Measurements from ENCODE around the gene SPEM3.

DNA sequence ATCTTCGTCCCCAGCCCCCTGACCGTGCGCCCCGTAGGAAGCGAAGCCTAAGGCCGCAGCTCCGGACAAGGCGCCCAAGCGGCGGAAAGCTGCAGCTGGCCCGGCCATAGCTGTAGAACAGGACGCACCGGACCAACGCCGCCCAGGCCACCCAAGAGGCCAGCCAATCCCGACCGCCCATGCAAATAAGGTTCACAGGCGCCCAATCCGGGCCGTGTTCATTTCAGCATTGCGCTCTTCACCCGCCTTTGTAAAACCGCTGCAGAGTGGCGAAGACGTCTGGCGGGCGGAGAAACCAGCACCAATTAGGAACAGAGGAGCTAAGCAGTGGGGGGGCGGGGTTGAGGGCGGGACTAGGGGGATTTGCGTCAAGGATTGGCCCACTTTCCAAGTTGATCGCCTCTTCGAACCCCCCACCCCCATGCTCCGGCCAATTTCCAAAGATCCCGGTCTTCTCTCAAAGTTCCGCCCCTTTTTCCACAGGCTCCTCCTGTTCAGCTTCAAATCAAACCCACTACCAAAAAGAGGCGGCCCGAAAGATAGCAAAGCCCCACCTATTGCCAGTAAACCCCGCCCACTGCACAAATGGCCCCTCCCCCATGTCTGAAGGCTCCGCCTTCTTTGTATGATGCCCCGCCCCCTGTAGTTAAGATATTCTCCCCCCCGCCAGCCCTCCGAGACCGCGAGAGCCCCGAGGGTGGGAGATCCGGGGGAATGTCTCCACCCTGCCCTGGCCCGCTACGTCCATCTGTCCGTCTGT, 24.5 kb upstream of the SPEM3 start, which contains the start of gene TMEM256:
- 0 out of 2 replicates have a peak, but pooled peaks have one; percentile 15 for TF ChIP-seq POLR2AphosphoS5 (IDR thresholded peaks at IDR 0.05; ENCODE audit: low read depth)
- TF ChIP-seq CTCF (IDR thresholded peaks at IDR 0.05; ENCODE audit: insufficient read depth, low read length): no peak
- TF ChIP-seq SPI1 (IDR thresholded peaks at IDR 0.05; ENCODE audit: borderline replicate concordance, low read depth): no peak
- no peak for TF ChIP-seq GABPA (IDR thresholded peaks at IDR 0.05; ENCODE audit: low read depth)
- no peak for TF ChIP-seq REST (IDR thresholded peaks at IDR 0.05; ENCODE audit: insufficient replicate concordance, low read depth)
